ENCODE data around the gene HAUS6.

GRCh38 chr9:19026375-19026774, 76.3 kb downstream of the HAUS6 start:
- no peak for TF ChIP-seq POLR2A (IDR thresholded peaks at IDR 0.05)
- TF ChIP-seq, protein P1, sequence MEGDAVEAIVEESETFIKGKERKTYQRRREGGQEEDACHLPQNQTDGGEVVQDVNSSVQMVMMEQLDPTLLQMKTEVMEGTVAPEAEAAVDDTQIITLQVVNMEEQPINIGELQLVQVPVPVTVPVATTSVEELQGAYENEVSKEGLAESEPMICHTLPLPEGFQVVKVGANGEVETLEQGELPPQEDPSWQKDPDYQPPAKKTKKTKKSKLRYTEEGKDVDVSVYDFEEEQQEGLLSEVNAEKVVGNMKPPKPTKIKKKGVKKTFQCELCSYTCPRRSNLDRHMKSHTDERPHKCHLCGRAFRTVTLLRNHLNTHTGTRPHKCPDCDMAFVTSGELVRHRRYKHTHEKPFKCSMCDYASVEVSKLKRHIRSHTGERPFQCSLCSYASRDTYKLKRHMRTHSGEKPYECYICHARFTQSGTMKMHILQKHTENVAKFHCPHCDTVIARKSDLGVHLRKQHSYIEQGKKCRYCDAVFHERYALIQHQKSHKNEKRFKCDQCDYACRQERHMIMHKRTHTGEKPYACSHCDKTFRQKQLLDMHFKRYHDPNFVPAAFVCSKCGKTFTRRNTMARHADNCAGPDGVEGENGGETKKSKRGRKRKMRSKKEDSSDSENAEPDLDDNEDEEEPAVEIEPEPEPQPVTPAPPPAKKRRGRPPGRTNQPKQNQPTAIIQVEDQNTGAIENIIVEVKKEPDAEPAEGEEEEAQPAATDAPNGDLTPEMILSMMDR (IDR thresholded peaks at IDR 0.05), result no peak
